HG03432 (cell line): Measurements from ENCODE around the gene GRIK4.

ENCODE experiments used
- ATAC-seq: cut with Tn5 transposase; IDR thresholded peaks from one replicate; pipeline ENCODE4 v1.9.1; 2021; ENCODE audit warnings: mild to moderate bottlenecking, moderate library complexity; ENCODE audit not compliant: unreplicated experiment

Gene GRIK4

DNA sequence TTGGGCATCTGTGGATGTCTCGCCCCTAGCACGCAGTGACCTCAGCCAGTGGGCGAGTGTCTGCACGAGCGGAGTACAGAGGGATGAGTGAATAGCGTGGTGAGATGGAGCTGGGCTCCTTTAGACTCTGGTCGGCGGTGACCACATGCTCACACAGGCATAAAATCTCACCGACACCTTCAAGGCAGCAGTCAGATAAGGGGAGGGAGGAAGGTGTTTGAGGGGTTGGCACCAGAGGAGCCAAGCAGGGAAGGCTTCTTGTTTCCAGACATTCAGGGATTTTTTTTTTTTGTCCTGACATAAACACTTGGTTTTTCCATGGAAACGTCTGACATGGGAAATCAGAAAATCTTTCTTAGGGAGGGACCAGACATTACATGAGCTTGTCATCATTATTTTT lies 35.8 kb downstream of the GRIK4 start:
- no peak for ATAC-seq

GRCh38 chr11:120547811-120548681 lies 36.5 kb downstream of the GRIK4 start:
- ATAC-seq = no peak

DNA sequence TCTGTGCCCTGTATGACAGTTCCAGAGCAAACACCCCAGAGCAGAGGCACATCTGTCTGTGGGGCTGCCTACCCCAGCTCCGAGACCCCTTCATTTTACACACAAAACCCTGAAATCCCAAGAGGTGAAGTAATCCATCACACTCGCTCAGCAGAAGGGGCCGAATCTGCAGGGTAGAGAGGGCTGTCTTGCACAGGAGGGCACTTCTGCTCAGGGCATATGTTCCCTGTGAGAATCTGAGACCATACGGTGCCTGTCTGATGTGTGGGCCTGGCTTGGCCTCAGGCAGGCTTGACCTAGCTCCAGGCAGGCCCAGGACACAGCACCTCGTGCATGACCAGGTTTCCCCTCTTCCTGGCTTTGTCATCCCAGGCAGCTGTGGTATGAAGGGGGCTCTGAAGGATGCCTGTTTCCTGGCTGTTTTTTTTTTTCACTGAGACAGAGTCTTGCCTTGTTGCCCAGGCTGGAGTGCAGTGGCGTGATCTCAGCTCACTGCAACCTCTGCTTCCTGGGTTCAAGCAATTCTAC lies 37.2 kb downstream of the GRIK4 start:
- ATAC-seq = no peak

DNA sequence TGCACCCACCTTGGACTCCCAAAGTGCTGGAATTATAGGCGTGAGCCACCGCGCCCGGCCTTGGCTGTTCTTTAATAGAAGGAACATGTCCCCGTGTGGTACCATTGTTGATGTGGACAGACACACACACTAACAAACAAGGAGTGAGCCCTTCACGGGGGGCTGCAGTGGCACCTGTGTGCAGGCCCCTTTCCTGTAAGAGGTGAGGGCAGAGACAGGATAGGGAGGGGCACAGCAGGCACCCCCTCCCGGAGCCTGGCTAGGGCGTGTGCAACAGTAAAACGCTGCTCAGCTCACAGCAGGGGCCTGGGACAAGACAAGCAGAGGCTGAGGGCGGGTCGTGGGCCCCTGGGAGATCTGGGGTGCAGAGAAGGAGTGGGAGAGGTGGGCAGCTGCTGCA lies 37.8 kb downstream of the GRIK4 start:
- ATAC-seq = no peak

DNA sequence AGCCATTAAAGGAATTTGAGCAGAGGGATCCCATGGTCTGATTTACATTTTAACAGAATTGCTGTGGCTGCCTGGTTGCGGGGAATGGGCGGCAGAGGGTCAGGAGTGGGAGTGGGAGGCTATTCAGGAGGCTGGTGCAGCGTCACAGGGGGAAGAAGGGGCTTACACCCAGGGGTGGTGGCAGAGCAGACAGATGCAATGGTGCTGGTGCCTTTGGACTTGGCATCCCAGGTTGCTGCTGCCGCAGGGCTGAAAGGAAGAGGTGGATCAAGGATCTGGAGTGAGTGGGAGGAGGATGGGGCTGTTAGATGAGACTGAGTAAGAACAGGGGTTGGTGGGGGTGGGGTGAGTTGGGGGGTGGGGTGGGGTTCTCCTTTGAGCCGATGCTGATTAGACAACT lies 38.5 kb downstream of the GRIK4 start:
- ATAC-seq = no peak

DNA sequence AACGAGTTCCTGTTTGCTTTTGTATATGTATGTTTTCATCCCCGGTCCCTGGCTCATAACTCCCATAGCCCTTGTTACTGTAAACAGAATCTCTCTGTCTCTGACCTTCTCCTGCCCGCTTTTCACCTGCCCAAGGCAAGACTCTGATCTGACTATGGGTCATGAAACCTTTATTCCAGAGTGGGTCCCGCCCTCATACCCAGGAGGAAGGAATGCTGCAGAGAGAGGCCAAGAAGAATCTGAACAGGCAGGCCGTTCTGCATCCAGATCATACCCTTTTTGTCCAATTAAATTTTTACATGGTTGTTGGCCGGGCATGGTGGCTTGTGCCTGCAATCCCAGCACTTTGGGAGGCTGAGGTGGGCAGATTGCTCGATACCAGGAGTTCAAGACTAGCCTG lies 39.6 kb downstream of the GRIK4 start:
- ATAC-seq = no peak

GRCh38 chr11:120554766-120555432 lies 43.4 kb downstream of the GRIK4 start:
- no peak for ATAC-seq

- no peak for ATAC-seq
Measured at GRCh38 chr11:120555433-120555773, 43.9 kb downstream of the GRIK4 start.

GRCh38 chr11:120556797-120557196 lies 45.2 kb downstream of the GRIK4 start:
- ATAC-seq = no peak

DNA sequence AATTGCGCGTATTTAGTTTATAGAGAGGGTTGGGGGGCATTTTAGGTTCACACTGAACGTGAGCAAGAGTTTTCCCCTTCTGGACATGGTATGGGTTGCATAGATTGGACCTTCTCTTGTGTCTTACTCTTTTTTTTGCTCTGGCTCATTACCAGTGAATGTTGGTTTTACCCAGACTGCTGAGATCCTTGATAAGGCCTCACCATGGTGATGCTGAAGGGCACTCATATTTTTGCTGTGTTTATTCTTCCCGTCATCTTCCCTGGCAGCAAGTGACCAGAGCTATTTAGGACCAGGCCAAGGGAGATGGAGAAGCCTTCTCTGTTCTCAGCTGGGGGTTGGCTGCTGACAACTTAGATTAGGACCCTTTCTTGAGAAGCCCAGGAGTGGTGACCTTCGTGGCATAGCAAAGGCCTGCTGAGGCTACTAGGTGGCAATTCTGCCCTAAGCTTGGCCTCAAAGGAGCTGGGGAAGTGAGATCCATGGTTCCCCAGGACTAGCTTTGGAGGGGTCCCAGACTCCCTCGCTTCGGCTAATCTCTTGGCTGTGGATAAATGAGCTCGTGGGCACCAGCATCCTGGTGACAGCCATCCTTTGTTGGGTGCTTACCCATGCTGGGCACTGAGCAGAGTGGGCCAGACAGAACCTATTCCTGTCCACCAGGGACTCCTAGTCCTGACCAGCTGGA lies 47.3 kb downstream of the GRIK4 start:
- no peak for ATAC-seq

GRCh38 chr11:120561286-120561685 lies 49.7 kb downstream of the GRIK4 start:
- no peak for ATAC-seq

DNA sequence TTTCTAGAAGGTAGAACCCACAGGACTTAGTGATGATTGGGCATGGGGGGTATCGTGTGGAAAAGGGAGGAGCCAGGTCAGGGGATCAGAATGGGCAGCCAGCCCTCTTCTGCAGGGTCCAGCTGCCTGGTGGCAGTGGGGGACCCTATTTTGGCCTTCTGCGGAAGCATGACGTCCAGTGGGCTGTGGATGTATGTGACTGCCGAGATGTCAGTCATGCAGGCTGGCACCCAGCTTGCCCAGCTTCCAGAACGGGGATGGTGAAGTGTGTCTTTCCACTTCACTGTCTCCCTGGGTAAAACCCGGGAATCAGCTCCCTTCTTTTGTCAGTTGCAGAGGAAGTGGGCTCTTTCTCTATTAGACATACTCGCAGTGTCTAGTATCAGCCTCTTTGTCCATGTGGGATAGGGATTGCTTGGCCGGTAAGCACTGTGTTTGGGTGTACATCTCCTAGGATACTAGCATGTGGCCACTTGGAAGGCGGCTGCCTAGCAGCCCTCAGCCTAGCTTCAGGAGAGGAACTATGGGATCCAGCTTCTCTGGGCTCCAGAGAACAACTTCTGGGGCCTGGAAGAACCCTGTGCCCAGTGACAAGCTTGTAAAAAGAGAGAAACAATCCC lies 51.4 kb downstream of the GRIK4 start:
- no peak for ATAC-seq

DNA sequence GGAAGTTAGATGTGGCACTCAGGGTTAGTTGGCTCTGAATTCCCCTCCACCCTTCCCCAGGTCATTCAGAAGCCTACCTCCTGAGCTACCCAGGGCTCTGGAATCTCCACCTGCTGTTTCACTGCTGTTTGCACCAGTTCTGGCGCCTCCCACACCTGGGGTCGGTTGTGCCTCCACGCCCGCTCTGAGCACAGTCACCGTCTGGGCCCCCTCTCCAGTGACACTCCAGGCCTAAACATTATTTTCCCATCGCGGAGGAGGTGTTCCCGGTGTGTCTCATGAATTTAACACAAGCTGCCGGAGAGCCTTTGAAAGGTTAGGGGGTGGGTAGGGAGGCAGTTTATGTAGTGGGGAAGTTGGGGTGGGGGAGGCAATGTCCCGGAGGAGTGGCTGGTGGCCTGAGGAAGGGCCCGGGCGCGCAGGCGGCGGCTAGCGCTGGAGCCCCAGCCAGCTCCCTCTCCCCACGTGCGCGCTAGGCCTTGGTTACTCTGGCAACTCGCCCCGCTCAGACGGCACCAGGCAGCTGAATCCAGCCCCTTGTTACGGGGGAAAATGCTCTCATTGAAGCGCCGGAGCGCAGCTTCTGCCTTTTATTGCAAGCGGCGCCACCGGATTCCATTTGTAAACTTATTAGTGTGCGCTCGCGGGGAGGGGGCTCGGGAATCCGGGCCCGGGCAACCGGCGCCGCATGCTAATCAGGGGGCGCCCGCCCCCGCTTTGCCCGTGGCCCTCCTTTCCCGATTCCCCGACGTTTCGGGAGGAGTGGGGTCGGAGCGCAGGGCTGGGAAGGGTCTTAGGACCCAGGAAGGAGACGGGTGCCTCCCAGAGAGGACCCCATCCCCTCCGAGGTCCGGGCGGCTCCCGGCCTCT lies 52.4 kb downstream of the GRIK4 start:
- no peak for ATAC-seq

DNA sequence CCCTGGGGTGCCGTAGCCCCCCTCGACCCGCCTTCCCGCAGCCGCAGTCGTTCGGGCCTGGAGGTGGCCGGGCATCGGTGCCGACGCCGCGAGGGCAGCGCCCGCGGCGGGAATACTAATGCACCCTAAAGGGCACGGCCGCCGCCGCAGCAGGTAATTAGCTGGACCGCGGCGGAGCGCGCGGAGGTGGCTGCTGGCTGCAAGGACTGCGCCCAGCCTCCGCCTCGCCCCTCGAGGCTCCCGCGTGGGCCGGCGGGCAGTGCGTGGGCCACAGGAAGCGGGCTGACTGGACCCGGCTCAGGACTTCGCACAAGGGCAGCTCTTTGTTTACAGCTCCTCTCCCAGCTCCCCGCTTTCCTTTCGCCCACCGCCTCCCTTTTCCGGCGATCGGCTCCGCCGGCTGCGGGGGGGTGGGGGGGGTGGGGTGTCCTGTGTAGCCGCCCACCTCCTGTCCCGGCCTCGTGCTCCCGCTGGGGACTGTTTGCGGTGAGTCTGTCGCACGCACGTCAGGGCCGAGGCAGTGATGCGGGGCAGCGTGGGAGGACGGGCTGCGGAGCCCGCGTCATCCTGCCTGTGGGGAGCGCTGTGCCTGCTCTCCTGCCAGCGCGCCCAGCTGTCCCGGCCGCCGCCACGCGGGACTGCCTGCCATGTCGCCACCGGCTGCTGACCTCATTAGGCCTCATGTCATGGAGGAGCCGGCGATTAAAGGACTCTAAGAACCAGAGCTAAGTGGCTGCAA lies 53.2 kb downstream of the GRIK4 start:
- peak; percentile 82 for ATAC-seq

DNA sequence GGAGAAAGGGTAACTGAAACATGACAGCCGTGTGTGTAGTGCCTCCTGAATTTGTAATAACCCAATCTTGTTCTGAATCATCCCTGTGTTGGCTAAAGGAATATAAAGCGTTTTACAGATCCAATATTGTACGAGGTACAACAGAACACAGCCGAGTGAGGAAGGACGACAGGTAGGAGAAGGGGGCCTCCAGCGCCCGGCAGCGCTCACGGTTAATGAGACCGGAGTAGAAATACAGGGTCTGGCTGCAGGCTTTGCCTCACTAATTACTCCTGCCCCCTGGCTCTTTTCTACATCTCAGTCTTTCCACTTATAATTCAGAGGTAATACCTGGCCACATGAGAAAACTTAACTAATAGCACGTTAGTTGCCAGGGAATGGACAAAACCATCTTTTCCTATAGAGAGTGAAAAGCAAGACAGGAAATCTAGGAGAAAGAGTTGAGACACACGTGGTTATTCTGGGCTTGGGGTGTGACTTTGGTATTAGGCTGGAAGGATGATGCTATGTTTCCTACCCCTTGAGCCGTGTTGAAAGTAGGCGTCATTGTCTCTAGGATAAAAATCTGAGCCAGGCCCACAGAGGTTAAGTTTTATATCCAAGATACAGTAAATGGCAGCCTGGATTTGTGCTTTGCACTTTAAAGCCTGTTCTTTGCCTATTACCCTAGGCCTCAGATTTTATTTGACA lies 54.1 kb downstream of the GRIK4 start:
- no peak for ATAC-seq

GRCh38 chr11:120566176-120566575 lies 54.6 kb downstream of the GRIK4 start:
- no peak for ATAC-seq

GRCh38 chr11:120568572-120569307 lies 57.2 kb downstream of the GRIK4 start:
- no peak for ATAC-seq

DNA sequence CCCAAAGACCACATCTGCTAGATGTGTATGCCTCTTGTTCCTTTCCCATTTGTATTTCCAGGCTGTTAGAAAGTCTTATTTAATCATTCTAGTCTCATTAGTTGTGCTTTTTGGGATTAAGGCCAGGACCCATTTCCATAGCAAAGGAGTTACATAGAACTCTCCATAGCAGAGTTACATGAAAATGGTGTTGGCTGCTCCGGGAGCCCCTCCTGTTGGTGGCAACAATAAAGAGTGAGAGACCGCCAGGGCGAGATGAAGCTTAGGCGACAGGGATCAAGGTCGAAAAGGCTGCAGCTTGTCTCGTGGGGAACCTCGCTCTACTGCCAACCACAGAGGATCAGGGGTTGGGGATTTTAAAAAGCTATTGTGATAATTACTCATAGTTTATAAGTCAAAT lies 58.3 kb downstream of the GRIK4 start:
- ATAC-seq = no peak
